Measurements from ENCODE around the gene ZCWPW1. TPM values are rescaled to one million over a fixed set of nuclear protein-coding genes. Genes with fewer than 3 reads are reported as not detected.

The ZCWPW1 gene
- total RNA-seq, 3 donors from 2014 or later (not counting 1 experiment from before 2014, with no cell fraction given) = 5.6 to 7.8 (median 7.2) TPM

GRCh38 chr7:100438172-100438571 lies 9.7 kb upstream of the ZCWPW1 start:
- TF ChIP-seq CTCF (IDR thresholded peaks at IDR 0.05) = no peak
- no peaks in the 10 kb centered on the region for H3K9me3 Mint-ChIP-seq
- Histone ChIP-seq H3K9me3 (ENCODE audit: control insufficient read depth, insufficient read depth, low read length) (no peaks in the 10 kb centered on the region), H3K27ac (ENCODE audit: low read length) (no peak overlapping the region), H3K27me3 (ENCODE audit: control insufficient read depth, insufficient read depth, low read length) (no peaks in the 10 kb centered on the region), H3K4me1 (ENCODE audit: control insufficient read depth, insufficient read depth, low read length) (peaks cover 26% of the 10 kb centered on the region), H3K4me3 (ENCODE audit: low read length) (no peak overlapping the region), H3K36me3 (ENCODE audit: control insufficient read depth, insufficient read depth, low read length) (peaks cover 13% of the 10 kb centered on the region)
- H3K36me3 Mint-ChIP-seq = no peaks in the 10 kb centered on the region
- no peaks in the 10 kb centered on the region for H3K27me3 Mint-ChIP-seq (ENCODE audit: low read depth in 2 of 2)
- 25% methylated on average over 1 of the region's 2 CpGs for WGBS (ENCODE audit: insufficient coverage)
- DNase-seq (no peak), ATAC-seq (no peak)
- H3K4me1 Mint-ChIP-seq = peaks cover 17 to 24% of the 10 kb centered on the region in 2 donors
- H3K4me3 Mint-ChIP-seq = peak overlapping the region; percentile 36
- intact Hi-C loops (cut with micrococcal nuclease) = no loop called here
- H3K27ac Mint-ChIP-seq = no peak overlapping the region

GRCh38 chr7:100437150-100438100 lies 8.9 kb upstream of the ZCWPW1 start:
- H3K9me3 ChIP-seq (ENCODE audit: control insufficient read depth, insufficient read depth, low read length) = no peaks in the 10 kb centered on the region
- Mint-ChIP-seq H3K27me3 (ENCODE audit: low read depth in 2 of 2) (no peaks in the 10 kb centered on the region), H3K4me3 (peak overlapping the region; percentile 52), H3K9me3 (no peaks in the 10 kb centered on the region), H3K27ac (peak overlapping the region in 1 of 2 donors; percentile 99), H3K4me1 (peaks cover 23 to 27% of the 10 kb centered on the region in 2 donors), H3K36me3 (no peaks in the 10 kb centered on the region)
- H3K4me1 ChIP-seq (ENCODE audit: control insufficient read depth, insufficient read depth, low read length) = peaks cover 31% of the 10 kb centered on the region
- DNase-seq = no peak
- no peak overlapping the region for H3K27ac ChIP-seq (ENCODE audit: low read length)
- intact Hi-C loops (cut with micrococcal nuclease) = no loop called here
- H3K27me3 ChIP-seq (ENCODE audit: control insufficient read depth, insufficient read depth, low read length) = no peaks in the 10 kb centered on the region
- no peak for TF ChIP-seq CTCF (IDR thresholded peaks at IDR 0.05)
- H3K36me3 ChIP-seq (ENCODE audit: control insufficient read depth, insufficient read depth, low read length) = peaks cover 21% of the 10 kb centered on the region
- no peak overlapping the region for H3K4me3 ChIP-seq (ENCODE audit: low read length)
- WGBS (ENCODE audit: insufficient coverage) = 94% methylated on average over 28 of the region's 28 CpGs
- ATAC-seq = no peak

GRCh38 chr7:100435401-100436304 lies 7.2 kb upstream of the ZCWPW1 start:
- Histone ChIP-seq H3K4me3 (ENCODE audit: low read length) (peak overlapping the region; percentile 76), H3K27me3 (ENCODE audit: control insufficient read depth, insufficient read depth, low read length) (no peaks in the 10 kb centered on the region), H3K36me3 (ENCODE audit: control insufficient read depth, insufficient read depth, low read length) (peaks cover 24% of the 10 kb centered on the region), H3K27ac (ENCODE audit: low read length) (peak overlapping the region; percentile 87), H3K4me1 (ENCODE audit: control insufficient read depth, insufficient read depth, low read length) (peaks cover 47% of the 10 kb centered on the region), H3K9me3 (ENCODE audit: control insufficient read depth, insufficient read depth, low read length) (no peaks in the 10 kb centered on the region)
- no peaks in the 10 kb centered on the region for H3K9me3 Mint-ChIP-seq
- peak overlapping the region; percentile 98 to 99 for H3K27ac Mint-ChIP-seq
- peak overlapping the region; percentile 96 for H3K4me3 Mint-ChIP-seq
- WGBS (ENCODE audit: insufficient coverage) = 2% methylated on average over 81 of the region's 81 CpGs
- H3K27me3 Mint-ChIP-seq (ENCODE audit: low read depth in 2 of 2) = no peaks in the 10 kb centered on the region
- peak; percentile 14 to 37 (median 28) for ATAC-seq
- intact Hi-C loops (cut with micrococcal nuclease) = no loop called here
- DNase-seq = peak; percentile 33 to 77
- H3K36me3 Mint-ChIP-seq = no peaks in the 10 kb centered on the region
- peaks cover 30 to 45% of the 10 kb centered on the region in 2 donors for H3K4me1 Mint-ChIP-seq
- TF ChIP-seq CTCF (IDR thresholded peaks at IDR 0.05) = no peak

All from natural killer cell (primary cell).